GM21717 (cell line): Measurements from ENCODE around the gene PRPF40B.
A peak's percentile ranks its signal among the peaks of the same experiment; 100 is the strongest.

Experiments
- ATAC-seq: cut with Tn5 transposase; IDR thresholded peaks from one replicate; pipeline ENCODE4 v1.9.1; 2021; ENCODE audit warnings: mild to moderate bottlenecking, moderate library complexity; ENCODE audit not compliant: unreplicated experiment

Gene PRPF40B

DNA sequence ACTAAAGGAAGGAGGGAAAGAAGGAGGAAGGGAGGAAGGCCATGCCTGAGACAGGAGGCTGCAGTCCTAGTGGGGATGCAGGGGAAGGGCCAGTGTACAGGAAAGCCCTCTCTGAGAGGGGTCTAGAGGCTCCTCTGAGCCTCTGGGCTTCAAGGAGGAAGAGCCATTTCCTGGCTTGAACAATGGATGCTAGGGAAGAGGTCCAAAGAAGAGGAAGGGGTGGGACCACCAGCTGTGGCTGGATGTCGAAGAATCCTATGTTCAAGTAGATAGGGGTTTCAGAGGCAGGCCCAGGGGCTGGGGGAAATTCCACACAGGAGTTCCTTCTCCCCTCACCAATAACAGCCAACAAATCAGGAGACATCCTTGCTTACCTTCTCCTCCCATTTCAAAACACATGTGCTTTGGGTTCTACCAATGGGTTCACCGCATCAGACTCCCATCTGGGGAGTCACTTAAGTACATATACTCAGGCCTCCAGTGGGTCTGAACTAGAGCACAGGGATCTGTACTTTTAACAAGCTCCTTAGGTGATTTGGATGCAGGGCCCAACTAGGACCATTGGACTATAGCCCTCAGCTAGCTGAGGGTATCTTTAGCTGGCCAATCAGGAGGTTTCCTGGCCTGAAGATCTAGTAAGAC, 32.4 kb downstream of the PRPF40B start:
- ATAC-seq = no peak

- no peak for ATAC-seq
These were observed 34.9 kb downstream of the PRPF40B start for GRCh38 chr12:49658276-49658675.

DNA sequence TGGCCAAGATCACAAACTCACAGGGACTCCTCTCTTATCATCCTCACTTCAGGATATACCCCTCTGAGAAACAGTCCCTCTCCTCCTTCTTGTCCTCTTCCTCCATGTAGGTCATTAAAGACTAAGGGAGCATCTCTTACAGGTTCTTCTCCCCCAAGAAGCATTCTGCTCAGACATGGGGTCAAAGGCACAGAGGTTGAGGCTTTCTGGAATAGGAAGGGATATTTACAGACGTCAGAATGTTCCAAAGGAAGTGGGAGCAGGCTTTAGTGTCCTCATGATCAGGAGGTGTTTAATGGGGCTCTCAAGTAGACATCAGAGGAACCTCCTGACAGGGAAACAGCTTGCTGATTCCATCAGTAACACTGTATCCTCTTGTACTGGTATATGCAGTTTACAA, 36.4 kb downstream of the PRPF40B start:
- ATAC-seq = no peak

DNA sequence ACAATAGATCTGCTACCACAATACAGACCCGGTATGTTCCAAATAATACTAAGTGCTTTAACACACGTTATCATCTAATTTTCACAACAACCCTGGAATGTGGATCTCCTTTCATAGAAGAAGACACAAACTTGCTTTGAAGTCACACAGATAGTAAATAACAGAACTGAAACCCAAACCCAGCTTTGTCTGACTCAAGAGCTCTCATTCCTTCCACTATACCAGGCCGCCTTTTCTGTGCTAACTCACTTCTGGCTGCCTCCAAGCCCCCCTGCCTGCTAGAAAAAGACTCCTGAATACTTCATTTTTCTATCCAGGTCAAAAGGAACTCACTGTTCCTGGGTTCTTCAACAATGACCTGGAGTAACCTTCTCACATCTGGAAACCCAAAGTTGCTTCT, 37.8 kb downstream of the PRPF40B start:
- no peak for ATAC-seq

DNA sequence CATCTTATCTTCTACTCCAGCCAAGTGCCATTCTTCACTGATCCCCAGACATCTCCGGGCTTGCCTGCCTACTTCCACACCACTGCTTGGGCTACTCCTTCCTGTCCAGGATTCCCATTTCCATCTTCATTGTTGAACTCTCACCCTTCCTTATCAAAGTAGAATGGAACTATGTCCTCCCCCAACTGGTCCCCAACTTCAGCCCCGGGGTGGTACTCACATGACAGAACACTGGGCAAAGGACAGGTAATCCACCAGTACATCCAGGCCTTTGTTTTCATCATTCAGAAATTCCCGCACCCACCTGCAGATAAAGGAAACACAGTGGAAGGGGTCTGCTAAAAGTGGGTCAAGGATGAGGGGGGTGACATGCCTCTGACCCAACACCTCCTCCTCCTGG, 38.4 kb downstream of the PRPF40B start:
- no peak for ATAC-seq

GRCh38 chr12:49662998-49663843, 39.9 kb downstream of the PRPF40B start:
- ATAC-seq = peak; percentile 59

DNA sequence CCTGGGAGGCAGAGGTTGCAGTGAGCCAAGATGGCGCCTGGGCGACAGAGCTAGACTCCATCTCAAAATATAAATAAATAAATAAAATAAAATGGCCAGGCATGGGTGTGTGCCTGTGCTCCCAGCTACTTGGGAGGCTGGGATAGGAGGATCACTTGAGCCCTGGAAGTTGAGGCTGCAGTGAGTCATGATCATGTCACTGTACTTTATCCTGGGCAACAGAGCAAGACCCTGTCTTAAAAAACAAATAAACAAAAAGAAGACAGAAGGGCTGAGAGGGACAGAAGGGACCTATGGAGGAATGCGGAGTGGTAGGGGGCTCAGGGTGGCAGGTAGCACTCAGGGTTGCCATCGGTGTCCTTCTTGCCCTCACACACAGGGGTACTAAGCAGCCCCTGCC, 40.8 kb downstream of the PRPF40B start:
- no peak for ATAC-seq

DNA sequence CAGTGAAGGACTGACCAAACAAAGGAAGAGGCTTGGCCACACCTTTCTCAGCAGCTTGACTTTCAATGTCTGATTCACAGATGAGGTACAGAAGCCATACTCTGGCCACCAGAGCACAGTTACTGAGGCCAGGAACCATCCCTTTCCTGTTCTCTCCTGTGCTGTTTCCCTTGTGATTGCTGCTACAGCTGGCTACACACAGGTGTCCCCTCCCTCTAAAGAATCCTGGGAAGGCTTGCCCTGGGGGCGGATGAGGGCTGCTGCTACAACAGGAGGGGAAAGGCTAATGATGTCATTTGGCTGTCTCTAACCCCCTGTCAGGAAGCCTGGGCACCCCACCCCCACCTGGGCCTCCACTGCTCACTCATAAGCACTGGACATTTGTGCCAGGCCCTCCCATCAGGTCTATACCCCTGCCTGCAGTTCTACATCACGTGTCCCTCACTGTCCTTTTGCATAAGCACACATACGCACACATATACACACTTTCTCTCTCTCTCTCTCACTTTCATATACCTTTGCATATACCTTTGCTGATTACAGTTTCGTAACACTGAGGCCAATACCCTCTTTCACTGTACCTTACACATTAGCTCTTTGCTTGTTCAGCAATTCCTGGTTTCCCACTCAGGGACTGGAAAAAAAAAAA, 41.4 kb downstream of the PRPF40B start:
- no peak for ATAC-seq

DNA sequence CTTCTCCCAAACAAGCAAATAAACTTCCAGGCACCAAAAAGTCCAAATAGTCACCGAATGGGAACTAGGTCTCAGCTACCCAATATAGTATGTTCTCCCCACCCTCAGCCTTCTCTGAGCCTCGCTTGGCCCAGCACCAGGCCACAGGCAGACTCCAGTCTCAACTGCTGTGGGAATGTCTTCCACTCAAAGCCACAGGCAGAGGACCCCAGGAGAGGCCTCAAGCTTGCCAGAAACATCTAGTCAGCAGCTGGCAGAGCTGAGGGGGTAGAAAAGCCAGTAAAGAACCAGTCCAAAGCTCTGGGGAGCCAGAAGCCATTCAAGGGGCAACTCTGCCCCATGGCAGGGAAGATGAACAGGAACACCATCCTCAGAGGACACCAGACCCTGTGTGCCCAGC, 42.0 kb downstream of the PRPF40B start:
- no peak for ATAC-seq

DNA sequence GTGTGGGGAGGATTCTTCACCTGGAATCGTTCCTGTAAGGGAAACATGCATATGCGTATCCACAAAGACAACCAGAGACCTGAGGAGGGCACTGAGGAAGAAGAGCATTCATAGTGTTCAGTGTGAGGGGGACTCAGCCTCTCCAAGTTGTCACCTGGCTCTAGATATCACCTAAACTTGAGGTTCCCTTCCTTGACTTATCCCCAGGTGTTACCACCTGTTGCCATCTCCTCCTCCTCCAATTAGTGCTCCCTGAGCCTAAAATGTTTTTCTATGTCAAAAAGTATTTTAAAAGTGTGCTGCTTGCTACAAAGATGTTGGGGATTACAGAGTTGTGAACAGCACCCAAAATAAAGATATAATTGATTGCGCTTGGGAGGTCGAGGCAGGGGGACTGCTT, 42.8 kb downstream of the PRPF40B start:
- no peak for ATAC-seq

DNA sequence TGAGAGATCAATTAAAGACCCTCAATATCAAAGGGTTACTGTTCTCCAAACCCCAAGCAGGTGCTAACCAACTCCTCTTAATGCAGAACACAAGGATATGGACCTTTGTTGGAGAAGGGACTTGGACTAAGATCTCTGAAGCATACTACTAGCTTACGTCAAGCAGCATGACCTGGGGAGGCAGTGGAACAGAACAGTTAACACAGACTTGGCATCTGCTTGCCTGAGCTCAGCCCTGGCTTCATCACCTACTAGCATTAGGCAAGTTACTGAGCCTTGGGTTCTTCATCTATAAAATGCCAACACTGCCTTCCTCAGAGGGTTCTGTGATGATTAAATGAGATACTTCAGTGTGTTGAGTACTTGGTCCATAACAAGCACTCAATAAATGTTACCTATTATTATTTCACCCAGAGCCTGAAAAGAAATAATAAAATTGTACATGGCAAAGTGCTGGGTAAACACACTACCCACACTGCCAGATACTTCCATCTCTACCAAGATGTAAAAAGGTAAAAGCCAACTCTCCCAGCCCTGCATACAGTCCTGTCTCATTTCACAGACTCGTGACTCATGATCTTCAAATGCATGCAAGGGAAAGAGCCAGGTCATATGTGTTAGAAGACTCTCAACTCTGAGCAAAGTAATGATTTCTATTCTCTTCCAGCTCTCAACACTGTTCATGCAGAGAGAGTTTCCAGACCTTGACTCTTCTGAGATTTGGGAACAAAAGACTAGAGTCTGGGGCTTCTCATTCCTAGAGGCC, 44.1 kb downstream of the PRPF40B start:
- no peak for ATAC-seq

DNA sequence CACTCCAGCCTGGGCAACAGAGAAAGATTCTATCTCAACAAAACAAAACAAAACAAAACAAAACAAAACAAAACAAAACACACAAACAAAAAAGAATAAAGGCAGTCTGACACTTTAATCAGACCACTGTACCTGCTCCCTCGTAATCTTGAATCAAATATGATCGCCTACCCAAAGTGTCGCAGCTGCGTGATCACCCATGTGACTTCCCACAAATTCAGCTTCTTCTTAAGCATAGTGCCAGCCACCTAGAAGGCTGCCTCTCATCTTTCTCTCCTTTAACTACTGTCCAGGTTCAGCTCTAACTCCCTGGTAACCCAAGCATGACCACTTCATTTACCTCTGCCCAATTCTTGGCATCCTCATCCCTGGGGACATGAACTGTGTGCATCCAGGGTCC, 46.4 kb downstream of the PRPF40B start:
- ATAC-seq = no peak

- ATAC-seq = no peak
These were observed 47.8 kb downstream of the PRPF40B start for GRCh38 chr12:49671031-49671765.

DNA sequence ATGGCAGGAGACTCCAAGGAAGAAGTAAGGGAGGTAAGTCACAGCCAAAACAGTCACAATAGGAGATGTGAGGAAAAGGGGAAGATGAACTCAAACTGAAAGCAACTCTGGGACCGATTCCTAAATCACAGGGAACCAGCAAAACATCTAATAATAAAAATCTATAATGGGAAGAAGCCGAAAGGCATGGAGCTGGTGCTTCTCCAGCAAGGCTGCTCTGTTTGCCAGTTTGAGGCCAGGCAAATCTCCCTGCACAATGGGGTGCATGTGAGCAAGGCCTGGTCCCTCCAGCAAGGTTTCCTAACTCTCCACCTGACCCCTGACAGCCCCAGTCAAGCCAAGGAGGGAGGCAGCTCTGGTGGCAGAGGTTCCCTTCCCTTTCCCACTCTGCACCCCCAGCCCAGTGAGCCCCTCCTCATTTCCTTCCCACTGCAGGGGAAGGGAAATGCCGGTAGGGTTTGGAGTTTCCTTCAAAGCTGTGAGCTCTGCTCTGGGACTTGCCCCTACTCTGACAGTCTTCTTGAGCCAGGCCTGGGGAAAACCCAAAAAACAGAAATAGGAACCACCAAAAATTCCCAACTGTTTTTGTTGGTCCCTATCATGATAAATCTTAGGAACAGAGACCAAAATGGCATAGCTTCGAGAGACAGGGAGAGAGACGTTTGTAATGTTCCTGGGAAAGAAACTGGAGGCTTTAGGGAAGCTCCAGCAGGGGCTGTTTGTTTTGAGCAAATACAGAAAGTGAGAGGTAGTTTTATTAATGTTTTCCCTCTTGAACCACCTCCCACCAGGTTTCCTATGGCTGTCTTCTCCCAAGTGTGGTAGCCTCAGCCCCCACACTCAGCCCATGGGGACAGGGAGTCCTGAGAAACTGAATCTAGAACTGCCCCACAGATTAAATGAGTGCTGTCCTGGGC, 49.2 kb downstream of the PRPF40B start:
- ATAC-seq = no peak

DNA sequence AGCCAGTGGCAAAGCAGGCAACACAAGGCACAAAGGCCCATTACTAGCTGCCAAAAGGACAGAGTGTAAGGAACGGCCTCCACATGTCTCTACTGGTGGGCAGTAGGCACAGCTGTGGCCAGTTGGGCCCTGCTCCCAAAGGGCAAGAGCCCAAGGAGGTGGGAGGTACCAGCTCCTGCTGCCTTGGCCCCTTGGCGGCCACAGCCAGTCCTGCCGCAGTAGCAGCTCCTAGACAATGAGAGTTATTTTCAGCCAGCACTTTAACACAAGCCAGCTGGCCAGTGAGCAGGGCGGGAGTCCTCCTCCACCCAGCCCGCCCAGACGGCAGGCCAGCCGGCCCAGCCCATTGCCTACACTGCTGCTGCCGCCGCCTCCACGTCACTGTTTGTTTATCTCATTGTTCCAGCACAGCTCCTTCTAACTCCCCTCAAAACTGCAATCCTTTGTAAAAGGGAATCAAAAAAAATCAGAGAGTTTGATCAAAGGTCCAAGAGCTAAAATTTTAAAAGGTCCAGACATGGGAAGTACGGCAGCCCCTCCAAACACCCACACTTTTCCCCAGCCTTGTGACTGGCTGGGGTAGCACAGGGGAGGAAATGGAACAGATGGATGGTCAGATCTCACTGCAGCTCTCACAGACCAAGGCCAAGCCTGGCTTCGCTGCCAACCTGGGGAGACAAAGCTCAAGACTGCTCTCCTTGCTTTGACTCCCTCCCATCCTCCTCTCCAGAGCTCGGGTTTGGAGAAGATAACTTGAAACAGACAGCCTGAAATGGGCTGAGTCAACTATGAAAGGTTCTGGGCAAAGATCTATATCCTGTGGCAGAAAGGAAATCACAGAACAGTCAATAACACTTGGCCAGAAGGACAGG, 50.3 kb downstream of the PRPF40B start:
- no peak for ATAC-seq

- no peak for ATAC-seq
These were observed 51.1 kb downstream of the PRPF40B start for GRCh38 chr12:49674318-49674981.

DNA sequence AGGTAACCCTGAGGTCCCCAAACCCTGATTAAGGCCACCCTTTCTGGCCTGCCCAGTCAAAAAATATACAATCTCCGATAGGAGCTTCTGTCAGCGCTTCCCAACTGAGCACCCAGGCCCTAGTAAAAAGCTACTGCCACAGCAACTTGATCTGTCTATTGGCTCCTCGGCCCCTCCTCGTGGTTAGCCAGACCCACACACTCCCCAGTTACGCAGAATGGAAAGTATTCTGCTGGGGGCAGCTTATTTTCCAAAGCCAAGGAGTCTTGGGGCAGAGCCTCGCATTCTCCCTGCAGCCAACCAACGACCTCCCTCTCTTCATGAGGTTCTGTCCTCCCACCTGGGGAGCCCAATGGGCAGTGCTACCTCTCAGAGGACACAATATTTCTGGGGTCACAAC, 51.8 kb downstream of the PRPF40B start:
- ATAC-seq = no peak

GRCh38 chr12:49678711-49679110, 55.4 kb downstream of the PRPF40B start:
- ATAC-seq = no peak
